NCI-H524 treated with DMSO at 0.1 percent for 48 hours (cell line): ENCODE results near the gene NRP2.
A peak's percentile ranks its signal among the peaks of the same experiment; 100 is the strongest.

ENCODE experiments used
- DNase-seq: peaks from one replicate; lab custom pipeline; 2025; lab: John Stamatoyannopoulos, UW

The NRP2 gene

GRCh38 chr2:205733648-205734047 is 51.3 kb downstream of the NRP2 start:
- peak; percentile 40 for DNase-seq

GRCh38 chr2:205734436-205735037 is 52.2 kb downstream of the NRP2 start:
- DNase-seq, result no peak

GRCh38 chr2:205738117-205738968 is 56.0 kb downstream of the NRP2 start:
- DNase-seq, result no peak

GRCh38 chr2:205739620-205740019 is 57.3 kb downstream of the NRP2 start:
- peak; percentile 79 for DNase-seq

- DNase-seq, result no peak
Measured at GRCh38 chr2:205740381-205740780, 58.1 kb downstream of the NRP2 start.

GRCh38 chr2:205741256-205741978 is 59.1 kb downstream of the NRP2 start:
- no peak for DNase-seq

- DNase-seq, result no peak
Measured at GRCh38 chr2:205743137-205743536, 60.8 kb downstream of the NRP2 start.

GRCh38 chr2:205744074-205744591 is 61.8 kb downstream of the NRP2 start:
- DNase-seq, result no peak

GRCh38 chr2:205745661-205746419 is 63.5 kb downstream of the NRP2 start:
- DNase-seq, result no peak

- no peak for DNase-seq
Measured at GRCh38 chr2:205746420-205746785, 64.1 kb downstream of the NRP2 start.

GRCh38 chr2:205747829-205748386 is 65.6 kb downstream of the NRP2 start:
- no peak for DNase-seq

- no peak for DNase-seq
Measured at GRCh38 chr2:205748639-205749038, 66.3 kb downstream of the NRP2 start.

GRCh38 chr2:205749078-205749477 is 66.8 kb downstream of the NRP2 start:
- DNase-seq, result no peak

- no peak for DNase-seq
Measured at GRCh38 chr2:205750797-205751196, 68.5 kb downstream of the NRP2 start.

GRCh38 chr2:205751569-205752031 is 69.3 kb downstream of the NRP2 start:
- no peak for DNase-seq

- no peak for DNase-seq
Measured at GRCh38 chr2:205752296-205752820, 70.1 kb downstream of the NRP2 start.

- no peak for DNase-seq
Measured at GRCh38 chr2:205752924-205753323, 70.6 kb downstream of the NRP2 start.

GRCh38 chr2:205754285-205754923 is 72.1 kb downstream of the NRP2 start:
- DNase-seq, result peak; percentile 56

GRCh38 chr2:205754924-205755321 is 72.6 kb downstream of the NRP2 start:
- DNase-seq, result no peak

- DNase-seq, result no peak
Measured at GRCh38 chr2:205755923-205756322, 73.6 kb downstream of the NRP2 start.

- no peak for DNase-seq
Measured at GRCh38 chr2:205757271-205757670, 75.0 kb downstream of the NRP2 start.
